Uterus (tissue), 4 donors: ENCODE data around the gene APAF1. TPM values are rescaled to one million over a fixed set of nuclear protein-coding genes. Genes with fewer than 3 reads are reported as not detected.

Experiments
- DNase-seq, 2 donors: peaks; one replicate each; pipeline ENCODE4 v3.0.0-alpha.2; 2019 to 2020
- H3K27ac ChIP-seq, 2 donors: fragments of 200-600 bp; sonication (generic); 1 replicate in 1 of 2; 2 replicates in 1 of 2; pipeline ENCODE4 v1.5.1; 2016 to 2018
- H3K27me3 ChIP-seq, 2 donors: fragments of 200-600 bp; sonication (generic); one replicate each; pipeline ENCODE4 v1.5.1; 2018 to 2019; ENCODE audit warnings: control low read depth in 1 of 2
- H3K36me3 ChIP-seq, 2 donors: fragments of 200-600 bp; sonication (generic); one replicate each; pipeline ENCODE4 v1.5.1; 2019; ENCODE audit warnings: control low read depth in 1 of 2
- H3K4me1 ChIP-seq, 2 donors: fragments of 200-600 bp; sonication (generic); one replicate each; pipeline ENCODE4 v1.5.1; 2018 to 2019; ENCODE audit warnings: control low read depth in 1 of 2
- H3K4me3 ChIP-seq, 2 donors: fragments of 200-600 bp; sonication (generic); 1 replicate in 1 of 2; 2 replicates in 1 of 2; pipeline ENCODE4 v1.5.1; 2018 to 2019; ENCODE audit warnings: mild to moderate bottlenecking in 1 of 2
- H3K9me3 ChIP-seq, 2 donors: fragments of 200-600 bp; sonication (generic); one replicate each; pipeline ENCODE4 v1.5.1; 2019; ENCODE audit warnings: control low read depth in 1 of 2
- POLR2A ChIP-seq, 2 donors: fragments of 450-650 bp; IDR thresholded peaks; one replicate each; pipeline ENCODE4 v1.6.1; 2016; ENCODE audit warnings: antibody characterized with exemption in 2 of 2, mild to moderate bottlenecking in 1 of 2, moderate library complexity in 1 of 2
- intact Hi-C: fragments of 100-400 bp; cut with DNase I; formaldehyde crosslinking; loops from one replicate; pipeline ENCODE4 v1.15.1; 2023; ENCODE audit warnings: low total_unique reads
- total RNA-seq, 4 donors: library from RNA; depleted of rRNA in 3 of 4; stranded (reverse); fragments of >200 nt in 3 of 4; gene quantifications; one replicate each; pipeline versions ENCODE4 v1.1.0 to v1.2.4, GENCODE V29; 2014 to 2023
- TF ChIP-seq, protein P1 (sequence below), 4 experiments: fragments of 200-600 bp in 2 of 4; fragments of 450-650 bp in 2 of 4; sonication (generic) in 2 of 4; IDR thresholded peaks; one replicate each; pipeline ENCODE4 v1.5.1; 2016 to 2019; ENCODE audit warnings: antibody characterized with exemption in 4 of 4, mild to moderate bottlenecking in 2 of 4, moderate library complexity in 1 of 4
- donor health status: DM: yes; HTN: yes; CAD: no.

APAF1 gene
- total RNA-seq, 4 donors from 2014 or later = 4.6 to 57.8 (median 14.6) TPM

DNA sequence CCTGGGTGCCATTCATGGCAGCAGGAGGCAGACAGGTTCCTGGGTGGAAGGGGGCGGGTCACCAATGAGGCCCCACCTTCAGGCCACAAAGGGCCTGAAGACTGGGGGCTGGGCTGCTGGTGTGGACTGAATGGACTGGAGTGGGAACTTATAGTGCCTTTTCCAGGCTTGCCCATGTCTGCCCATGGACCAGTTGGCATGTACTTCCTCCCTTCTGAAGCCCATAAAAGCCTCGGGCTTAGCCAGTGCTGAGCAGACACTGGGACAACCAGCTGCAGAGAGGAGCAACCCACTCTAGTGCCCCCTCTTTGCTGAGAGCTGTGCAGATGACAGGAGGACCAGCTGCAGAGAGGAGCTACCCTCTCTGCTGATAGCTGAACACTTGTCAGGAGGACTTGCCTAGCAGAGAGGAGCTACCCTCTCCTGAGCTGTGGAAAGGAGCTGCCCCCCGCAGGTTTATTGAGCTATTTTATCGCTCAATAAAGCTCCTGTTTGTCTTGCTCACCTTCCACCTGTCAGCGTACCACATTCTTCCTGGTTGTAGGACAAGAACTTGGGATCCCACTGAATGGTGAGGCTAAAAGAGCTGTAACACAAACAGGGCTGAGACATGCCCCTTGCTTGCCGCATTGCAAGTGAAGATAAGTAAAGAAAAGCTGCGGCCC is 34.0 kb downstream of the APAF1 start:
- Histone ChIP-seq H3K27me3 (no peaks in the 10 kb centered on the region), H3K4me1 (no peaks in the 10 kb centered on the region), H3K27ac (no peak overlapping the region), H3K9me3 (no peaks in the 10 kb centered on the region), H3K36me3 (no peaks in the 10 kb centered on the region), H3K4me3 (no peak overlapping the region)
- intact Hi-C loops = no loop called here
- DNase-seq = no peak
- no peak for TF ChIP-seq POLR2A (IDR thresholded peaks at IDR 0.05)
- TF ChIP-seq, protein P1, sequence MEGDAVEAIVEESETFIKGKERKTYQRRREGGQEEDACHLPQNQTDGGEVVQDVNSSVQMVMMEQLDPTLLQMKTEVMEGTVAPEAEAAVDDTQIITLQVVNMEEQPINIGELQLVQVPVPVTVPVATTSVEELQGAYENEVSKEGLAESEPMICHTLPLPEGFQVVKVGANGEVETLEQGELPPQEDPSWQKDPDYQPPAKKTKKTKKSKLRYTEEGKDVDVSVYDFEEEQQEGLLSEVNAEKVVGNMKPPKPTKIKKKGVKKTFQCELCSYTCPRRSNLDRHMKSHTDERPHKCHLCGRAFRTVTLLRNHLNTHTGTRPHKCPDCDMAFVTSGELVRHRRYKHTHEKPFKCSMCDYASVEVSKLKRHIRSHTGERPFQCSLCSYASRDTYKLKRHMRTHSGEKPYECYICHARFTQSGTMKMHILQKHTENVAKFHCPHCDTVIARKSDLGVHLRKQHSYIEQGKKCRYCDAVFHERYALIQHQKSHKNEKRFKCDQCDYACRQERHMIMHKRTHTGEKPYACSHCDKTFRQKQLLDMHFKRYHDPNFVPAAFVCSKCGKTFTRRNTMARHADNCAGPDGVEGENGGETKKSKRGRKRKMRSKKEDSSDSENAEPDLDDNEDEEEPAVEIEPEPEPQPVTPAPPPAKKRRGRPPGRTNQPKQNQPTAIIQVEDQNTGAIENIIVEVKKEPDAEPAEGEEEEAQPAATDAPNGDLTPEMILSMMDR (IDR thresholded peaks at IDR 0.05) = no peak

DNA sequence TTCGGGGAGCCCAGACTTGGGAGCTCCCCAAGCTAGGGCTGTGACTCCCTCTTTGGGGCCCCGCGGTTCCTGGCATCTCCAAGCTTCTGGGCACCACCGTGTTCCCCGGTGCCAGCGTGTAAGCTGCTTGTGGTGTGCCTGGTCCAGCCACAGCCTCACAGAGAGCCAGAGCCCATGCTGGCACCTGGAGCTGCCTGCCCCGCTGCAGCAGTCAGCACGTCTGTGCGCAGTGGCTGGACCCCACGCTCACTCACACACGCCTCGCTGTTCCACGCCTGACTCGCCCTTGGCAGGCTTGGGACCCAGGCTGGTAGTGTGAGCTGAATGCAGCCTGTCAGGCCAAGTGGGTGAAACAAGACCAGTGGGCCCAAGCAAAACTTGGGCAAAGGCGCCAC is 34.5 kb downstream of the APAF1 start:
- Histone ChIP-seq H3K4me1 (no peaks in the 10 kb centered on the region), H3K4me3 (no peak overlapping the region), H3K27ac (no peak overlapping the region), H3K36me3 (no peaks in the 10 kb centered on the region), H3K27me3 (no peaks in the 10 kb centered on the region), H3K9me3 (no peaks in the 10 kb centered on the region)
- no peak for TF ChIP-seq POLR2A (IDR thresholded peaks at IDR 0.05)
- TF ChIP-seq, protein P1 (IDR thresholded peaks at IDR 0.05) = no peak
- DNase-seq = no peak
- intact Hi-C loops = no loop called here

DNA sequence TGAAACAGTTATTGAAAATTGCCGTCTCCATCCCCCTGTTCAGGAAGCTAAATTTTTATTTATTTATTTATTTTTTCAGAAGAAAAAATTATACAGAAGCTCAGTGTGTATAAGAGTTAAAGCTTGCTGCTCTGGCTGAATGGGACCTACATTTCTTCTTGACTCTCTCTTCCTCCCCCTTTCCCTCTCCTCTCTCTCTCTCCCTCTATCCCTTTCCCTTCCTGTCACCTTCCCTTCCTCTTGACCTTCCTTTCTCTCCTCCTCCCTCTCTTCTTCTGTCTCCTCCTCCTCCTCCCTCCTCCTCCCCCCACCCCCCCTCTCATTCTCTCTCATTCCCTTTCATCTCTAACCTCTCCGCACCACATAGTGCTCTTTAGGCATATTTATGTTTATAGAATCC is 39.1 kb downstream of the APAF1 start:
- no peaks in the 10 kb centered on the region for H3K36me3 ChIP-seq
- no peak overlapping the region for H3K4me3 ChIP-seq

DNA sequence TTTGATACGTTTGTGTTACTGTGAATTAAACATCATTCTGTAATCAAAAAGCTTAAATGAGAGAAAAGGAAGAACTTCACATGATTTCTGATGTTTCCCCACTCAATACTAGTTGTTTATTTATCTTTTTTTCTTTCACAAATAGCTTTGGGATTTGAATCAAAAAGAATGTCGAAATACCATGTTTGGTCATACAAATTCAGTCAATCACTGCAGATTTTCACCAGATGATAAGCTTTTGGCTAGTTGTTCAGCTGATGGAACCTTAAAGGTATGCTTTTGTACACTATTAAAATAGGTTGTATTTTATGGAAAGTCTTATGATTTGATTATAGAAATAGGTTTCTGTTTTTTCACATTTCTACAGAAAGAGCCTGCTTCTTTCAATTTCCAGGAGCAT is 41.5 kb downstream of the APAF1 start:
- intact Hi-C loops = no loop called here
- Histone ChIP-seq H3K4me1 (no peaks in the 10 kb centered on the region), H3K27me3 (no peaks in the 10 kb centered on the region), H3K36me3 (no peaks in the 10 kb centered on the region), H3K27ac (no peak overlapping the region), H3K4me3 (no peak overlapping the region), H3K9me3 (no peaks in the 10 kb centered on the region)
- TF ChIP-seq POLR2A (IDR thresholded peaks at IDR 0.05) = no peak
- TF ChIP-seq, protein P1 (IDR thresholded peaks at IDR 0.05) = no peak
- no peak for DNase-seq

More for the DNA sequence above, 39.1 kb downstream of the APAF1 start:
- no peak for DNase-seq
- Histone ChIP-seq H3K4me1 (no peaks in the 10 kb centered on the region), H3K27ac (no peak overlapping the region), H3K9me3 (no peaks in the 10 kb centered on the region), H3K27me3 (no peaks in the 10 kb centered on the region)
- intact Hi-C loops = no loop called here
- no peak for TF ChIP-seq POLR2A (IDR thresholded peaks at IDR 0.05)
- TF ChIP-seq, protein P1 (IDR thresholded peaks at IDR 0.05) = no peak

DNA sequence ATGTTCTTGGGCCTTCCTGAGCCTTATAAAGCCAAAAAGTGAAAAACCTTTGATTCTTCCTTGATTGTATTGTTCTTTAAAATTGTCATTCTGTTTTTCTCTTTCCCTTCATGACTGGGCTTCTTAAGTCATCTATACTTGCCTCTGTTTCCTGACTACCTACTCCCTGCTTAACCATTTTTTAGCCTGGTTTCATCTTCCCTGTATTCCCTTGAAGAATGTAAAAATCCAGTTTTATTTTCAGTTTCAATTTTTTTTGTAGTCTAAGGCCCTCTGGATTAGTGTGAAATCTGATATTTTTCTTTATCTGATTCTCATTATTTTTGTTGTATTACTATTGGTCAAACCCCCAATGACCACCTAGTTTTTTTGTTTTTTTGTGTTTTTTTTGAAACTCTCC is 46.3 kb downstream of the APAF1 start:
- no peaks in the 10 kb centered on the region for H3K36me3 ChIP-seq
- intact Hi-C loops = no loop called here

More for the DNA sequence above, 46.3 kb downstream of the APAF1 start:
- no peak overlapping the region for H3K27ac ChIP-seq
- no peak for DNase-seq
- no peaks in the 10 kb centered on the region for H3K4me1 ChIP-seq
- no peak overlapping the region for H3K4me3 ChIP-seq
- H3K27me3 ChIP-seq = no peaks in the 10 kb centered on the region
- H3K9me3 ChIP-seq = no peaks in the 10 kb centered on the region
- no peak for TF ChIP-seq POLR2A (IDR thresholded peaks at IDR 0.05)
- TF ChIP-seq, protein P1 (IDR thresholded peaks at IDR 0.05) = no peak
